K562 (cell line): ENCODE results near the gene ODC1. TPM values are rescaled to one million over a fixed set of nuclear protein-coding genes. Genes with fewer than 3 reads are reported as not detected.

Source experiments
- BCOR ChIP-seq: fragments of 450-650 bp; IDR thresholded peaks from 2 replicates; pipeline ENCODE4 v1.6.1; 2016
- CBFA2T2 ChIP-seq: fragments of 450-650 bp; conservative IDR thresholded peaks from 2 replicates; pipeline ENCODE4 v1.6.1; 2017; ENCODE audit warnings: mild to moderate bottlenecking
- CHD1 ChIP-seq: fragments of 200-600 bp; sonication (generic); IDR thresholded peaks from one replicate; pipeline ENCODE4 v1.6.1; 2012; ENCODE audit warnings: mild to moderate bottlenecking, moderate library complexity, low read length, inconsistent platforms
- DACH1 ChIP-seq: fragments of 450-650 bp; IDR thresholded peaks from 2 replicates; pipeline ENCODE4 v1.6.1; 2018; ENCODE audit not compliant: partially characterized antibody
- DLX4 ChIP-seq: fragments of 250-450 bp; sonication (Bioruptor Pico); IDR thresholded peaks from 2 replicates; pipeline ENCODE4 v1.6.1; 2021; ENCODE audit warnings: mild to moderate bottlenecking
- DNMT1 ChIP-seq: fragments of 450-650 bp; IDR thresholded peaks from 2 replicates; pipeline ENCODE4 v1.6.1; 2016; ENCODE audit warnings: antibody characterized with exemption, mild to moderate bottlenecking
- GABPA ChIP-seq: fragments of 200-800 bp; sonication (Bioruptor generic); conservative IDR thresholded peaks from 2 replicates; pipeline ENCODE4 v1.6.1; 2016; ENCODE audit warnings: low read depth, missing genetic modification characterization, missing compliant biosample characterization
- GTF2E2 ChIP-seq: fragments of 200-800 bp; sonication (Bioruptor generic); IDR thresholded peaks from 2 replicates; pipeline ENCODE4 v1.6.1; 2016; ENCODE audit warnings: missing genetic modification characterization, missing compliant biosample characterization
- HDAC8 ChIP-seq: fragments of 450-650 bp; IDR thresholded peaks from 2 replicates; pipeline ENCODE4 v1.6.1; 2016; ENCODE audit warnings: mild to moderate bottlenecking, missing genetic modification characterization, moderate library complexity, missing compliant biosample characterization
- HNRNPK ChIP-seq: fragments of 200-400 bp; formaldehyde crosslinking; IDR thresholded peaks from one replicate; pipeline ENCODE4 v1.6.1; 2018; ENCODE audit warnings: mild to moderate bottlenecking, low read depth, low read length; ENCODE audit not compliant: poor library complexity, severe bottlenecking
- MEIS2 ChIP-seq: fragments of 450-650 bp; IDR thresholded peaks from 2 replicates; pipeline ENCODE4 v1.6.1; 2014; ENCODE audit warnings: mild to moderate bottlenecking; ENCODE audit not compliant: partially characterized antibody
- MTA1 ChIP-seq: fragments of 450-650 bp; IDR thresholded peaks from 2 replicates; pipeline ENCODE4 v1.6.1; 2017; ENCODE audit warnings: borderline replicate concordance
- PHB2 ChIP-seq: fragments of 450-650 bp; IDR thresholded peaks from 2 replicates; pipeline ENCODE4 v1.6.1; 2017; ENCODE audit warnings: low read depth
- RCOR1 ChIP-seq, 2 experiments: IDR thresholded peaks; 2 replicates each; pipeline ENCODE4 v1.6.1; 2012; ENCODE audit warnings: low read depth in 2 of 2, low read length in 2 of 2, borderline replicate concordance in 1 of 2, improper control_type of control experiment in 1 of 2
- SIRT6 ChIP-seq: IDR thresholded peaks from one replicate; pipeline ENCODE4 v1.6.1; 2012; ENCODE audit warnings: low read depth, mild to moderate bottlenecking, control low read depth, inconsistent platforms, low read length, moderate library complexity
- VEZF1 ChIP-seq: fragments of 200-800 bp; sonication (Bioruptor generic); IDR thresholded peaks from 2 replicates; pipeline ENCODE4 v1.6.1; 2017; ENCODE audit warnings: missing genetic modification characterization, missing compliant biosample characterization
- ZBTB11 ChIP-seq, 3 experiments: fragments of 200-800 bp in 1 of 3; fragments of 250-450 bp in 1 of 3; fragments of 450-650 bp in 1 of 3; sonication (Bioruptor Pico) in 1 of 3; sonication (Bioruptor generic) in 1 of 3; formaldehyde crosslinking in 1 of 3; IDR thresholded peaks; 2 replicates each; pipeline versions ENCODE4 v1.6.1 to v1.8.0; 2016 to 2022; ENCODE audit warnings: mild to moderate bottlenecking in 2 of 3, missing genetic modification characterization in 2 of 3, missing compliant biosample characterization in 1 of 3, moderate library complexity in 1 of 3
- ZBTB5 ChIP-seq: fragments of 450-650 bp; IDR thresholded peaks from 2 replicates; pipeline ENCODE4 v1.6.1; 2017; ENCODE audit warnings: antibody characterized with exemption
- ZNF143 ChIP-seq: sonication (generic); formaldehyde crosslinking; IDR thresholded peaks from 2 replicates; pipeline ENCODE4 v1.9.0; 2022; ENCODE audit warnings: mild to moderate bottlenecking, missing genetic modification reagents
- ZNF707 ChIP-seq: fragments of 250-450 bp; sonication (Bioruptor Pico); conservative IDR thresholded peaks from 2 replicates; pipeline ENCODE4 v1.8.0; 2022; ENCODE audit warnings: inconsistent platforms, mild to moderate bottlenecking, moderate library complexity
- ZNF75A ChIP-seq: fragments of 450-650 bp; formaldehyde crosslinking; IDR thresholded peaks from 2 replicates; pipeline ENCODE4 v1.4.0; 2020; ENCODE audit warnings: mild to moderate bottlenecking
- ZNF778 ChIP-seq: fragments of 450-650 bp; formaldehyde crosslinking; IDR thresholded peaks from 2 replicates; pipeline ENCODE4 v1.4.0; 2020; ENCODE audit warnings: mild to moderate bottlenecking, moderate library complexity
- ZSCAN32 ChIP-seq: fragments of 450-650 bp; formaldehyde crosslinking; IDR thresholded peaks from 2 replicates; pipeline ENCODE4 v1.4.0; 2020; ENCODE audit warnings: mild to moderate bottlenecking, moderate library complexity
- polyA plus RNA-seq, 8 experiments: library from polyadenylated mRNA; depleted of rRNA in 4 of 8; stranded (reverse) in 5 of 8; unstranded in 3 of 8; fragments of >200 nt; fragmentation: Nextera tagmentation in 2 of 8; fragmentation: Illumina TruSeq in 1 of 8; extraction: Ambion mirVana in 2 of 8; extraction: Trizol in 1 of 8; gene quantifications; 2 replicates each; pipeline versions ENCODE4 v1.2.1 to v1.2.3, GENCODE V29; 2011 to 2014; ENCODE audit warnings: inconsistent platforms in 1 of 8, missing spikeins in 1 of 8
- total RNA-seq, 7 experiments: library from RNA; depleted of rRNA in 6 of 7; stranded (reverse); fragments of >200 nt in 6 of 7; fragmentation: Illumina TruSeq in 2 of 7; extraction: Trizol in 2 of 7; gene quantifications; 2 replicates each; pipeline versions ENCODE4 v1.2.1 to v1.2.3, GENCODE V29; 2011 to 2021; ENCODE audit warnings: low replicate concordance in 1 of 7

The ODC1 gene
- total and polyA plus RNA-seq, 9 of the 15 experiments (the other 6 are each of a cell fraction or from before 2014, with no cell fraction given) = 142 to 563 (median 457) TPM

GRCh38 chr2:10471046-10471571 is 23.0 kb upstream of the ODC1 start (continued):
- TF ChIP-seq VEZF1 (CRISPR knock-in tag) (peak; percentile 8; the same call in 1 of the 2 replicates), RCOR1 (IDR thresholded peaks at IDR 0.05; ENCODE audit: borderline replicate concordance in 1 of 2, low read depth in 2 of 2, low read length in 2 of 2) (peak in 1 of 2 experiments; percentile 72; a peak in 2 of 4 replicates), ZBTB5 (no peak), GABPA (tag) (no peak), CBFA2T2 (peak; percentile 21; the same call in 1 of the 2 replicates), DACH1 (peak; percentile 35), ZSCAN32 (no peak), BCOR (peak; percentile 99), PHB2 (no peak), MEIS2 (peak; percentile 71), SIRT6 (no peak), ZBTB11 (CRISPR knock-in tag; IDR thresholded peaks at IDR 0.05) (no peak), DLX4 (CRISPR knock-in tag) (no peak), ZNF75A (CRISPR knock-in tag) (no peak), CHD1 (no peak), ZNF707 (CRISPR knock-in tag) (no peak), ZNF778 (CRISPR knock-in tag) (no peak), HNRNPK (no peak), ZNF143 (no peak), GTF2E2 (tag) (no peak), DNMT1 (no peak), HDAC8 (tag) (no peak), MTA1 (0 out of 2 replicates have a peak, but pooled peaks have one; percentile 18)
